GM12891 (cell line): Measurements from ENCODE around the gene PITPNB.

Source experiments
- POLR2A ChIP-seq: IDR thresholded peaks from 2 replicates; pipeline ENCODE4 v1.6.1; 2011; ENCODE audit warnings: low read depth, low read length, control low read depth
- POLR2AphosphoS5 ChIP-seq: IDR thresholded peaks from 2 replicates; pipeline ENCODE4 v1.6.1; 2011; ENCODE audit warnings: low read depth, low read length, control low read depth
- POU2F2 ChIP-seq: IDR thresholded peaks from 2 replicates; pipeline ENCODE4 v1.6.1; 2011; ENCODE audit warnings: low read depth, mild to moderate bottlenecking, control low read depth, low read length, moderate library complexity
- SPI1 ChIP-seq: IDR thresholded peaks from 2 replicates; pipeline ENCODE4 v1.6.1; 2011; ENCODE audit warnings: low read depth, low read length, control low read depth
- TAF1 ChIP-seq: IDR thresholded peaks from 2 replicates; pipeline ENCODE4 v1.6.1; 2011; ENCODE audit warnings: low read depth, low read length, control low read depth

DNA sequence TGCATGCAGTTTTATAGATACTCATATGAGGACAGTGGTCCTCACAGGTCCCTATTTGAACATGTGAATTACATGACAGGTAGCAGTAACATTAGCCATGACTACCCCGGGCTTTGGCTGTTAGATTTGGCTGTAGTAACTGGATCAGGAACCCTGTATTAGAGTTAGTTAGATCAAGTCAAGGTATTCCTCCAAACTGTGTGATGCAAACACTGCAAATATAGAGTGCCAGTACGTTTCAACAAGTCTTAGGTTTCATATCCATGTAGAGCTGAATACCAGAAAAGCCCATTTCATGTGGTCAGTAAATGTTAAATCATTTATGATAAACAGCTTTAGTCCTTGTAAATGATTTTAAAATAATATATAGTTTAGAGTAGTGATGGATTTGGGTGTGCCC, 29.5 kb upstream of the PITPNB start:
- TF ChIP-seq SPI1, result no peak
- no peak for TF ChIP-seq POLR2A
- TF ChIP-seq TAF1, result no peak
- TF ChIP-seq POLR2AphosphoS5, result no peak
- TF ChIP-seq POU2F2, result no peak
